Spinal cord (tissue), 10 donors: ENCODE measurements around the gene APLP1. TPM values are rescaled to one million over a fixed set of nuclear protein-coding genes. Genes with fewer than 3 reads are reported as not detected.
"Not testable (repeated sequence)": the region's sequence is repeated elsewhere in the genome, so short reads cannot be mapped to it uniquely, and the experiment has no call there.

Source experiments
- DNase-seq, 6 donors: peaks; one replicate each; pipeline versions ENCODE4 v3.0.0 to v3.0.0-alpha.2; 2013 to 2015; ENCODE audit warnings: low spot score in 6 of 6, low read depth in 4 of 6
- H3K27ac ChIP-seq: one replicate; pipeline ENCODE4 v1.5.1; 2013; ENCODE audit warnings: low read depth, low read length, control low read depth
- H3K27me3 ChIP-seq: one replicate; pipeline ENCODE4 v1.6.1; 2013; ENCODE audit warnings: low read length; ENCODE audit not compliant: control insufficient read depth, insufficient read depth
- H3K36me3 ChIP-seq: one replicate; pipeline ENCODE4 v1.6.1; 2013; ENCODE audit warnings: low read length; ENCODE audit not compliant: control insufficient read depth, insufficient read depth
- H3K4me1 ChIP-seq: one replicate; pipeline ENCODE4 v1.6.1; 2013; ENCODE audit warnings: low read length; ENCODE audit not compliant: control insufficient read depth, insufficient read depth
- H3K4me3 ChIP-seq: one replicate; pipeline ENCODE4 v1.5.1; 2013; ENCODE audit warnings: low read depth, low read length, control low read depth
- H3K9me3 ChIP-seq: one replicate; pipeline ENCODE4 v1.6.1; 2013; ENCODE audit warnings: low read length; ENCODE audit not compliant: control insufficient read depth, insufficient read depth
- WGBS: methylation state at CpG from one replicate; pipeline ENCODE4 v1.1.5; 2013; ENCODE audit warnings: missing lambda C conversion rate; ENCODE audit not compliant: insufficient coverage; 5-methylcytosine and 5-hydroxymethylcytosine counted together
- polyA plus RNA-seq, 2 donors: library from polyadenylated mRNA; unstranded; fragments of 120-200 nt; gene quantifications; one replicate each; pipeline ENCODE4 v1.2.1, GENCODE V29; 2013; ENCODE audit not compliant: insufficient read length in 2 of 2
- total RNA-seq, 2 donors: library from RNA; depleted of rRNA in 1 of 2; stranded (reverse); fragments of 120-200 nt in 1 of 2; fragments of >200 nt in 1 of 2; gene quantifications; one replicate each; pipeline versions ENCODE4 v1.2.3 to v1.2.4, GENCODE V29; 2013 to 2014
- donor health status: healthy.

APLP1 gene
- total and polyA plus RNA-seq, 4 donors = 205 to 1,097 (median 629) TPM

- peak in 1 of 6 donors; percentile 32 for DNase-seq
- WGBS = 84% methylated on average over 6 of the region's 10 CpGs
- no peak overlapping the region for H3K27ac ChIP-seq
These were observed 40.8 kb downstream of the APLP1 start for GRCh38 chr19:35908973-35909683.

GRCh38 chr19:35909684-35910035 lies 41.3 kb downstream of the APLP1 start:
- no peak overlapping the region for H3K27ac ChIP-seq
- 73% methylated on average over 5 of the region's 6 CpGs for WGBS
- H3K36me3 ChIP-seq = no peaks in the 10 kb centered on the region
- no peaks in the 10 kb centered on the region for H3K9me3 ChIP-seq
- DNase-seq = no peak
- no peak overlapping the region for H3K4me3 ChIP-seq
- peaks cover 13% of the 10 kb centered on the region for H3K4me1 ChIP-seq
- no peaks in the 10 kb centered on the region for H3K27me3 ChIP-seq

More at GRCh38 chr19:35908973-35909683, 40.8 kb downstream of the APLP1 start:
- Histone ChIP-seq H3K9me3 (no peaks in the 10 kb centered on the region), H3K4me3 (no peak overlapping the region), H3K4me1 (peaks cover 13% of the 10 kb centered on the region), H3K27me3 (no peaks in the 10 kb centered on the region), H3K36me3 (no peaks in the 10 kb centered on the region)

GRCh38 chr19:35910355-35910754 lies 42.0 kb downstream of the APLP1 start:
- H3K4me1 ChIP-seq = peaks cover 13% of the 10 kb centered on the region
- 91% methylated on average over 11 of the region's 14 CpGs for WGBS
- not testable (repeated sequence) for H3K27ac ChIP-seq, H3K9me3 ChIP-seq, H3K4me3 ChIP-seq, H3K27me3 ChIP-seq, DNase-seq, H3K36me3 ChIP-seq

GRCh38 chr19:35911173-35911572 lies 42.8 kb downstream of the APLP1 start:
- H3K9me3 ChIP-seq = no peaks in the 10 kb centered on the region
- H3K36me3 ChIP-seq = no peaks in the 10 kb centered on the region
- H3K27ac ChIP-seq = no peak overlapping the region
- WGBS = no CpG with 5 or more reads among the region's 3 CpGs
- H3K4me1 ChIP-seq = peaks cover 13% of the 10 kb centered on the region
- H3K4me3 ChIP-seq = no peak overlapping the region
- no peaks in the 10 kb centered on the region for H3K27me3 ChIP-seq
- no peak for DNase-seq

GRCh38 chr19:35911790-35912189 lies 43.4 kb downstream of the APLP1 start:
- no peaks in the 10 kb centered on the region for H3K36me3 ChIP-seq
- WGBS = 50% methylated on average over 5 of the region's 5 CpGs
- peaks cover 10% of the 10 kb centered on the region for H3K4me1 ChIP-seq
- H3K27me3 ChIP-seq = no peaks in the 10 kb centered on the region
- no peak for DNase-seq
- H3K27ac ChIP-seq = no peak overlapping the region
- no peak overlapping the region for H3K4me3 ChIP-seq
- no peaks in the 10 kb centered on the region for H3K9me3 ChIP-seq

GRCh38 chr19:35913589-35913988 lies 45.2 kb downstream of the APLP1 start:
- H3K4me3 ChIP-seq = no peak overlapping the region
- H3K27me3 ChIP-seq = no peaks in the 10 kb centered on the region
- H3K9me3 ChIP-seq = no peaks in the 10 kb centered on the region
- no peak overlapping the region for H3K27ac ChIP-seq
- no peak for DNase-seq
- 84% methylated on average over 6 of the region's 7 CpGs for WGBS
- no peaks in the 10 kb centered on the region for H3K36me3 ChIP-seq
- H3K4me1 ChIP-seq = peaks cover 6% of the 10 kb centered on the region

GRCh38 chr19:35915443-35915842 lies 47.1 kb downstream of the APLP1 start:
- WGBS = no CpG with 5 or more reads among the region's 3 CpGs
- H3K27me3 ChIP-seq = no peaks in the 10 kb centered on the region
- no peaks in the 10 kb centered on the region for H3K9me3 ChIP-seq
- no peaks in the 10 kb centered on the region for H3K36me3 ChIP-seq
- H3K27ac ChIP-seq = no peak overlapping the region
- no peak overlapping the region for H3K4me3 ChIP-seq
- no peak for DNase-seq
- peaks cover 3% of the 10 kb centered on the region for H3K4me1 ChIP-seq

GRCh38 chr19:35919306-35919705 lies 50.9 kb downstream of the APLP1 start:
- WGBS = 85% methylated on average over 11 of the region's 11 CpGs
- no peaks in the 10 kb centered on the region for H3K36me3 ChIP-seq
- H3K27me3 ChIP-seq = no peaks in the 10 kb centered on the region
- H3K4me1 ChIP-seq = no peaks in the 10 kb centered on the region
- no peak for DNase-seq
- H3K27ac ChIP-seq = no peak overlapping the region
- no peaks in the 10 kb centered on the region for H3K9me3 ChIP-seq
- no peak overlapping the region for H3K4me3 ChIP-seq

- Histone ChIP-seq H3K4me3 (no peak overlapping the region), H3K27me3 (peaks cover 2% of the 10 kb centered on the region), H3K27ac (no peak overlapping the region), H3K9me3 (no peaks in the 10 kb centered on the region), H3K4me1 (no peaks in the 10 kb centered on the region), H3K36me3 (no peaks in the 10 kb centered on the region)
- no peak for DNase-seq
- 86% methylated on average over 2 of the region's 6 CpGs for WGBS
These were observed 52.6 kb downstream of the APLP1 start for GRCh38 chr19:35921012-35921411.

- Histone ChIP-seq H3K27me3 (peaks cover 2% of the 10 kb centered on the region), H3K4me3 (no peak overlapping the region), H3K4me1 (no peaks in the 10 kb centered on the region), H3K27ac (no peak overlapping the region), H3K36me3 (no peaks in the 10 kb centered on the region), H3K9me3 (no peaks in the 10 kb centered on the region)
- DNase-seq = no peak
- 79% methylated on average over 2 of the region's 3 CpGs for WGBS
These were observed 57.1 kb downstream of the APLP1 start for GRCh38 chr19:35925501-35925900.
